HL-60/S4 (cell line): ENCODE data around the gene IL3RA.

Source experiments
- in situ Hi-C: fragments of 300-500 bp; cut with MboI; formaldehyde crosslinking; loops from 2 replicates; pipeline ENCODE4 v1.14.3; 2022; ENCODE audit warnings: low sequenced_read_pairs

IL3RA gene

DNA sequence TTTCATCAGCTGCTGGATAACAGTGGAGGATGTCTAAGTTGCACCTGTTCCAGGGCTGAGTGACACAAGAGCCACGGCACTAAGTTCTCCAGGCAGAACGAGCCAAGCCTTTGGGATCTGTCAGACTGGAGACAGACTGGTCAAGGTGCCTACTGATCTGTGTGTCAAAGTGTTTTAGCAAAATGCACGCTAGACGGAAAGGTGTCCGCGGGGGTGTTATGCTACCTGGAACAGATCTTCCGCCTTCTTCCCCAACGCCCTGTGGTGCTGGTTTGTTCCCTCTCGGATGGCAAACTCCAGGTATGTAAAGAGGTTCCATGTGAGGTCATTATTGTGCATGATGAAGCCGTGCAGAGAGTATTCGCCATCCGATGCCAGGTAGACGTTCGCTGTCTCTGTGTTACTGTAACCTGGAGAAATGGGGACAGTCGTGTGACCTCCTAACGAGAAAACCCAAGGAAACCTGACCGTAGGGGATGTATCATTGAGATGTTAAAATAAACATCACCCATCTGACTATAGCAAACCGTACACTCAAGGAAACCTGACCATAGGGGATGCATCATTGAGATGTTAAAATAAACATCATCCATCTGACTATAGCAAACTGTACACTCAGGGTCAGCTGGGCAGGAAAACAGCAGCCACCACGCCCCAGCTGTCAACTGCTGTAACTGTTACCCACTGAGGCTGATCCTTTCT lies 85.0 kb downstream of the IL3RA start:
- in situ Hi-C loops, result no loop called here

DNA sequence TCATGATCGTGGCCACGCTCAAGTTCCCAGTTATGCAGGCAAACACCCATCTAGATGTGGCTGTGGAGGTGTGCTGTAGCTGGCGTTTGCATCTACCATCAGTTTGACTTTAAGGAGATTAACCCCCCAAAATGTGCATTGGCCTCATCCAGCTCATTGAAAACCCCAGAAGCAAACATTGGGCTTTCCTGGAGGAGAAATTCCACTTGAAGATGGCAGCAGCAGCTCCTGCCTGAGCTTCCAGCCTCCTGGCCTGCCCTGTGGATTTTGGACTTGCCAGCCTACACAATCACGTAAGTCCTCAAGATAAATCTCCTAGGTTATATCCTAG lies 85.5 kb downstream of the IL3RA start:
- in situ Hi-C loops, result no loop called here

DNA sequence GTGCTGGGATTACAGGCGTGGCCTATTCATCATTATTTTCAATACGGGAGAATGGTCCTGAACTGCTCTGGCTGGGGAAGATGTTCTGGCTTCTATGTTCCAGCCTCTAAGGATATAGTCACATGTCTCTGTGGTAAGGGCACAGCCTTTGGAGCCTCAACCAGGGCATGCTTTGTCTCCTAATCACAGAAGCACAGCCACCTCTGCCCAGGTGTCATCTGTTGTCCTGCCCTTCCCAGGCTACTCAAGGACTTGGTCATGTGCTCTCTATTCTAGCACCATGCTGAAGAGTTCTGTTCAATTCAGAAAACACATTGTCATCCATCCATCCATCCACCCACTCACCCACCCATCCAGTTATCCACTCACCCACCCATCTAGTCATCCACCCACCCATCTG lies 86.6 kb downstream of the IL3RA start:
- in situ Hi-C loops, result no loop called here

DNA sequence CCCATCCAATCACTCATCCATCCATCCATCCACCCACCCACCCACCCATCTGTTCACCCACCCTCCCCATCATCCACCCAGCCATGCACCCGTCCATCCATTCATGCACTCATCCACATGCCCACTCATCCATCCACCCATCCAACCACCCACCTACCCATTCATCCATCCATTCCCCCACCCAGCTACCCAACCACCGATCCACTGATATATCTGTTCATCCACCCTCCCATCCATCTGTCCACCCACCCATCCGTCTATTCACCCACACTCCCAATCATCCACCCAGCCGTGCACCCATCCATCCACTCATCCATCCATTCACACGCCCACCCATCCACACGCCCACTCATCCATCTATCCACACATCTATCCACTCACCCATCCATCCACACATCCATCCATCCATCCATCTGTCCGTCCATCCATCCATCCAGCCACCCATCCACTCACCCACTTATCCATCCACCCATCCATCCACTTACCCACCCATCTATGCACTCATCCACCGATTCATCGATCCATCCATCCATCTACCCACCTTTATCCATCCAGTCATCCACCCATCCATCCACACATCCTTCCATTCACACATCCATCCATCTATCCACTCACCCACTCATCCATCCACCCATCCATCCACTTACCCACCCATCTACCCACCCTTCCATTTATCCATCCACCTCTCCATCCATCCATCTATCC lies 87.7 kb downstream of the IL3RA start:
- in situ Hi-C loops, result no loop called here

DNA sequence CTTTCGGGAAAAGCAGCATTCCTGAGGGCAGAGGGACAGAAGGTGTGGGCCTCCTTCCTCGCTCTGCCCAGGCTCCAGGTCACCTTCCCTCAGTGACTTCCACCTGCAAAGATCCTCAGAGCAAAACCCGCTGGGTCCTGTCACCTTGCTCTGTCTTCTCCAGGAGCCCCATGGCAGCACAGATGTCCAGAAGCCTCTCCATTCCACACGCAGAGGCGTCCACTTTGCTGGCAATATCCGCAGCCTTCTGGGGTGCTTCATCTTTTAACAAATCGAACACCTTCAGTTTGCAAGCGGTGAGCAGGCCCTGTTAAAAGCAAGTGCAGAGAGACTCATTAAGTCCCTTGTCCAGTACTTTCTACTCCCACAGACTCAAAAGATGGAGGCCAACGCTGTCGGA lies 88.8 kb downstream of the IL3RA start:
- in situ Hi-C loops, result loop anchor here (25.0 kb wide), 1 partner anchor 1187 kb away; no protein-coding TSS in a partner anchor

DNA sequence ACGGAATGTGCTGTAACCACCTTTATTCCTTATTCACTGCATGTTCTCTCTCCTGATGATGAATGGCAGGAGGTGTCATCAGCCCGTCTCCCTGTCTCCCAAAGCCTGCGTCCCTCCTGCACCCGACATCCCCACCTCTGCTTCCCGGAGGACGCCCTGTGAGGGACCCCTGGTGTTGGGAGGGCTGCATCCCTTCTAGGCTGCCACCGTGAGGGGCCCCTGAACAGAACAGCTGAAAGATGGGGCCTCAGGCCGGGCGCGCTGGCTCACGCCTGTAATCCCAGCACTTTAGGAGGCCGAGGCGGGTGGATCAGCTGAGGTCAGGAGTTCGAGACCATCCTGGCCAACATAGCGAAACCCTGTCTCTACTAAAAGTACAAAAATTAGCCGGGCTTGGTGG lies 89.7 kb downstream of the IL3RA start:
- in situ Hi-C loops, result loop anchor here (25.0 kb wide), 1 partner anchor 1186 kb away; no protein-coding TSS in a partner anchor

DNA sequence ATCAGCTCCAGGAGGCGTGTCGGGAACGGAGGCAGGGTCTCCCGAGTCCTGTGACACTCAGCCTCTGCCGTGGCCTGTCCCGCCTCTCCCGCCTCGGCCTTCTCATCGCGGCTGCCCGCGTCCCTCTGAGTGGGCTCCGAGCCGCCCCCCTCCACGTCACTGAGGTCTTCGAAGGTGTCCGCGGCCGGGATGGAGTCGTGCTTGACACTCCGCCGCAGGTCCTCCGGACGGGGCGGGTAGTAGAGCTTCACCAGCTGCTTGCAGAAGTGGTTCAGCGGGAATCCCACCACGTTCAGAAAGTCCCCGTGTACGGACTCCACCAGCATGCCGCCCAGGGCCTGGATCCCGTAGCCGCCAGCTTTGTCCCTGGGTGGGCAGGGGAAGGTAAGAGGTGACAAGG lies 91.2 kb downstream of the IL3RA start:
- in situ Hi-C loops, result loop anchor here (25.0 kb wide), 1 partner anchor 1185 kb away; no protein-coding TSS in a partner anchor

DNA sequence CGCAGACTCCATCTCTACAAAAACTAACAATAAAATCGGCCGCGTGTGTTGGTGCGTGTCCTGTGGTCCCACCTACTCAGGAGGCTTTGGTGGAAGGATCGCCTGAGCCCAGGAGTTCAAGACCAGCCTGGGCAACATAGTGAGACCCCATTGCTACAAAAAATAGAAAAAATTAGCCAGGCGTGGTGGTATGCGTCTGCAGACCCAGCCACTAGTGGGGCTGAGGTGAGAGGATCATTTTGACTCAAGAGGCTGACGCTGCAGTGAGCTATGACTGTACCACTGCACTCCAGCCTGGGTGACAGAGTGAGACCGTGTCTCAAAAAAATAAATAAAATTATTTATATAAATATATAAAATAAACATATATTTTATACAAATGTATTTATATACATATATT lies 93.9 kb downstream of the IL3RA start:
- in situ Hi-C loops, result loop anchor here (25.0 kb wide), 1 partner anchor 1182 kb away; no protein-coding TSS in a partner anchor
